HepG2 (cell line): ENCODE data around the gene PSKH1. TPM values are rescaled to one million over a fixed set of nuclear protein-coding genes. Genes with fewer than 3 reads are reported as not detected.
A peak's percentile ranks its signal among the peaks of the same experiment; 100 is the strongest.

Source experiments
- ATAC-seq: fragments of 200-7000 bp; cut with Tn5 transposase; 3 replicates; pipeline ENCODE4 v1.9.1; 2020; ENCODE audit warnings: mild to moderate bottlenecking, moderate library complexity
- BruUV-seq: library from RNA; stranded (reverse); fragments of 400-500 nt; replicated peaks from 2 replicates; lab custom pipeline; 2021; lab: Mats Ljungman, UMichigan
- CTCF ChIA-PET: fragments of 300-600 bp; formaldehyde crosslinking; extraction: SDS; loops from one replicate; lab custom pipeline; 2021; ENCODE audit warnings: low total read pairs, inconsistent platforms, low intra/inter-chr PET ratio; lab: Yijun Ruan, JAX
- POLR2A ChIA-PET: fragments of 350-600 bp; sonication (Branson Sonifier 250); formaldehyde crosslinking; loops from one replicate; lab custom pipeline; 2020; ENCODE audit warnings: antibody characterized with exemption, inconsistent platforms; lab: Yijun Ruan, JAX
- DNase-seq: peaks from one replicate; pipeline ENCODE4 v3.0.0-alpha.2; 2015; ENCODE audit warnings: low spot score
- FAIRE-seq: peaks from 3 replicates; lab custom pipeline; 2011; peaks lifted over from hg19 to GRCh38; lab: Jason Lieb, UNC
- H2AFZ ChIP-seq: one replicate; pipeline ENCODE4 v1.6.1; 2011; ENCODE audit warnings: low read length, inconsistent platforms
- H3K27ac ChIP-seq: fragments of 300-600 bp; 3 replicates; pipeline ENCODE4 v1.8.0; 2011; ENCODE audit warnings: mixed run types, mild to moderate bottlenecking, mixed read lengths, low read length, inconsistent platforms; ENCODE audit not compliant: insufficient read depth; ENCODE audit errors: extremely low read length
- H3K27me3 ChIP-seq, 2 experiments: fragments of 200-600 bp in 1 of 2; 2 replicates in 1 of 2; 3 replicates in 1 of 2; pipeline versions ENCODE4 v1.6.0 to v1.8.0; 2011; ENCODE audit warnings: low read length in 2 of 2, mild to moderate bottlenecking in 2 of 2, moderate library complexity in 2 of 2, inconsistent platforms in 1 of 2; ENCODE audit not compliant: insufficient read depth in 2 of 2, control insufficient read depth in 1 of 2
- H3K36me3 ChIP-seq, 2 experiments: fragments of 200-600 bp in 1 of 2; replicated peaks in 1 of 2; 2 replicates in 1 of 2; 3 replicates in 1 of 2; pipeline versions ENCODE4 v1.5.1 to v1.8.0; 2011; ENCODE audit warnings: low read length in 2 of 2, inconsistent platforms in 1 of 2; ENCODE audit not compliant: insufficient read depth in 2 of 2, control insufficient read depth in 1 of 2
- H3K4me1 ChIP-seq: 2 replicates; pipeline ENCODE4 v1.5.1; 2012; ENCODE audit warnings: low read length, inconsistent platforms; ENCODE audit not compliant: insufficient read depth
- H3K4me2 ChIP-seq: 2 replicates; pipeline ENCODE4 v1.6.0; 2011; ENCODE audit warnings: low read depth, low read length, inconsistent platforms
- H3K4me3 ChIP-seq, 3 experiments: fragments of 200-600 bp in 1 of 3; sonication (generic), shearing (Covaris generic) in 1 of 3; replicated peaks in 1 of 3; 2 replicates each; pipeline ENCODE4 v1.5.1; 2011 to 2016; ENCODE audit warnings: low read length in 3 of 3, inconsistent platforms in 2 of 3, low read depth in 2 of 3, mild to moderate bottlenecking in 2 of 3, control low read depth in 1 of 3, mixed read lengths in 1 of 3; ENCODE audit not compliant: insufficient read depth in 1 of 3
- H3K79me2 ChIP-seq: one replicate; pipeline ENCODE4 v1.6.1; 2011; ENCODE audit warnings: low read length, inconsistent platforms; ENCODE audit not compliant: insufficient read depth
- H3K9ac ChIP-seq: 2 replicates; pipeline ENCODE4 v1.6.0; 2011; ENCODE audit warnings: mild to moderate bottlenecking, low read depth, low read length, inconsistent platforms; ENCODE audit not compliant: insufficient read depth
- H3K9me3 ChIP-seq: 2 replicates; pipeline ENCODE4 v1.5.1; 2012; ENCODE audit warnings: mild to moderate bottlenecking, low read length
- H4K20me1 ChIP-seq: 2 replicates; pipeline ENCODE4 v1.6.0; 2011; ENCODE audit warnings: inconsistent platforms, mild to moderate bottlenecking, low read length, moderate library complexity; ENCODE audit not compliant: insufficient read depth
- CEBPG ChIP-seq: IDR thresholded peaks from 2 replicates; pipeline ENCODE4 v1.6.1; 2016
- ERF ChIP-seq: IDR thresholded peaks from 2 replicates; pipeline ENCODE4 v1.6.1; 2018; ENCODE audit warnings: missing biosample characterization, missing genetic modification reagents
- HIVEP1 ChIP-seq: sonication (generic); formaldehyde crosslinking; IDR thresholded peaks from 2 replicates; pipeline ENCODE4 v1.4.0; 2020; ENCODE audit warnings: mild to moderate bottlenecking, missing genetic modification reagents
- HMG20A ChIP-seq: IDR thresholded peaks from 2 replicates; pipeline ENCODE4 v1.6.1; 2016; ENCODE audit warnings: borderline replicate concordance
- SIX4 ChIP-seq: sonication (generic); formaldehyde crosslinking; IDR thresholded peaks from 2 replicates; pipeline ENCODE4 v1.4.0; 2020; ENCODE audit warnings: missing genetic modification reagents
- SP5 ChIP-seq: IDR thresholded peaks from 2 replicates; pipeline ENCODE4 v1.6.1; 2016; ENCODE audit warnings: low read depth, borderline replicate concordance
- SUZ12 ChIP-seq: fragments of 150-350 bp; IDR thresholded peaks from 2 replicates; pipeline ENCODE4 v1.6.1; 2014; ENCODE audit warnings: low read depth, low read length
- XBP1 ChIP-seq: sonication (generic); formaldehyde crosslinking; IDR thresholded peaks from 2 replicates; pipeline ENCODE4 v1.5.0; 2020; ENCODE audit warnings: missing genetic modification reagents
- ZBTB3 ChIP-seq: sonication (generic); formaldehyde crosslinking; IDR thresholded peaks from 2 replicates; pipeline ENCODE4 v1.4.0; 2020; ENCODE audit warnings: low read depth, mild to moderate bottlenecking, moderate library complexity, missing genetic modification reagents, borderline replicate concordance
- ZC3H13 ChIP-seq: sonication (generic); formaldehyde crosslinking; IDR thresholded peaks from 2 replicates; pipeline ENCODE4 v1.8.1; 2023; ENCODE audit warnings: mild to moderate bottlenecking, missing genetic modification reagents, moderate library complexity
- ZMAT3 ChIP-seq: sonication (generic); formaldehyde crosslinking; conservative IDR thresholded peaks from 2 replicates; pipeline ENCODE4 v1.7.0; 2021; ENCODE audit warnings: missing genetic modification reagents
- ZNF121 ChIP-seq: sonication (generic); formaldehyde crosslinking; IDR thresholded peaks from 2 replicates; pipeline ENCODE4 v1.5.0; 2020; ENCODE audit warnings: mild to moderate bottlenecking, missing genetic modification reagents
- ZNF567 ChIP-seq: sonication (generic); formaldehyde crosslinking; IDR thresholded peaks from 2 replicates; pipeline ENCODE4 v1.8.1; 2023; ENCODE audit warnings: mild to moderate bottlenecking, missing genetic modification reagents, borderline replicate concordance
- ZNF816 ChIP-seq: sonication (generic); formaldehyde crosslinking; IDR thresholded peaks from 2 replicates; pipeline ENCODE4 v1.8.0; 2022; ENCODE audit warnings: missing genetic modification reagents, mild to moderate bottlenecking, borderline replicate concordance
- WGBS: methylation state at CpG from one replicate; pipeline ENCODE4 v1.1.6; 2017; ENCODE audit warnings: low lambda C conversion rate; 5-methylcytosine and 5-hydroxymethylcytosine counted together
- in situ Hi-C: cut with HindIII; loops from 2 replicates; pipeline ENCODE4 v1.10.0; 2017; ENCODE audit warnings: low pct_unique_long_range_greater_than_20kb; ENCODE audit not compliant: extremely low pct_ligation_motif_present
- intact Hi-C: fragments of 100-400 bp; cut with micrococcal nuclease; formaldehyde crosslinking; loops from one replicate; pipeline ENCODE4 v1.10.0; 2022; ENCODE audit not compliant: unreplicated experiment
- polyA plus RNA-seq, 8 experiments: library from polyadenylated mRNA; depleted of rRNA in 3 of 8; stranded (reverse) in 7 of 8; unstranded in 1 of 8; fragments of >200 nt; fragmentation: Illumina TruSeq in 4 of 8; extraction: Trizol in 4 of 8; gene quantifications; 2 replicates each; pipeline versions ENCODE4 v1.2.1 to v1.2.3, GENCODE V29; 2011 to 2016; ENCODE audit warnings: low read depth in 4 of 8, missing spikeins in 1 of 8, mixed read lengths in 1 of 8; ENCODE audit not compliant: insufficient read depth in 1 of 8
- total RNA-seq, 5 experiments: library from RNA; depleted of rRNA; stranded (reverse); fragments of >200 nt; fragmentation: Illumina TruSeq; extraction: Trizol; gene quantifications; 2 replicates each; pipeline ENCODE4 v1.2.3, GENCODE V29; 2016; ENCODE audit warnings: low read depth in 1 of 5
- TF ChIP-seq, protein P1 (sequence below): fragments of 450-650 bp; IDR thresholded peaks from 2 replicates; pipeline ENCODE4 v1.6.1; 2016
- TF ChIP-seq, protein P2 (sequence below): sonication (generic); formaldehyde crosslinking; IDR thresholded peaks from 2 replicates; pipeline ENCODE4 v1.5.1; 2020; ENCODE audit warnings: missing genetic modification reagents, mild to moderate bottlenecking, borderline replicate concordance
- TF ChIP-seq, protein P3 (sequence below): sonication (generic); formaldehyde crosslinking; IDR thresholded peaks from 2 replicates; pipeline ENCODE4 v1.4.0; 2020; ENCODE audit warnings: low read depth, missing genetic modification reagents

The PSKH1 gene
- total and polyA plus RNA-seq, 2 of the 13 experiments (the other 11 are each of a cell fraction or from before 2014, with no cell fraction given), result 8.4 to 19.1 TPM

DNA sequence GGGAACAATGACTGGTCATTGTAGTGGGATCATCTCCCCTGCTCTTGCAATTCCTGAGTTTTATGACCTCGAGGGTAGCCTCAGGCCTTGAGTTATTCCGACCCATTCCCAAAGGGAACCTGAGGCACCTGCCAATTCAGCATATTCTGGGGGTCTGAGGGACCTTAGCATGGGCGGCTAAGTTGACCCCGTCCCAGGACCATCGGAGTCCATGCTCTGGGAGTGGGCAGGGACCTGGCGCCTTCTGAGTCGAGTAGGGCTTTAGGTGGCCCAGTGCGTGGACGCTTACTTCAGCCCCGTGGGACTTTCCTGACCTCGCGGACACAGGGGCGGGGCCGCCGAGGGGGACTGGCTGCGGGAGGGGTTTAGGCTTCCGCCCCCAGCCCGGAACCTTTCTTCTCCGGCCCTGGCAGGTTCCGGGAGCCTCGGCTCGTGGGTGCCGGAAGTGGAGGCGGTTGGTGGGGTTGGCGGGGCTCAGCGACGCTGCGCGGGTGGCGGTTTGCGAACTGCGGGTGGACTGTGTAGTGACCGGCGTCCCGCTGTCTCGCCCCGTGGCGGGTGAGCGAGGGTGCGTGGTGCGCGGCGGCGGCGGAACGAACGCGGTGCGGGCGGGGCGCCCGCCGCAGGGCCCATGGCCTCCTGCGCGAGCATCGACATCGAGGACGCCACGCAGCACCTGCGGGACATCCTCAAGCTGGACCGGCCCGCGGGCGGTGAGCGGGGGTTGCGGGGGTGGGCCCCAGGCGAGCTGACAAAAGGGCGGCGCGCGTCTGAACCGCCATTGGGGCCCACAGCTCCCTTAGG is 20.2 kb upstream of the PSKH1 start, which contains the start of gene EDC4:
EDC4 (plus strand) TSS at position 422 of the 804 bp plus-strand sequence; CDS start at position 632, 210 bp downstream.
- peaks cover 30% of the 10 kb centered on the region for H3K4me1 ChIP-seq
- ChIA-PET POLR2A (interaction anchor here (0.7 to 1.3 kb wide), 8 partner anchors 9 to 66 kb away, joined by 3 to 6 read pairs (median 4); partner anchors contain the start of gene TSNAXIP1), CTCF (interaction anchor here (2.9 kb wide), 1 partner anchor 56 kb away, joined by 18 read pairs; no protein-coding TSS in a partner anchor)
- BruUV-seq, result no TSS peak
- in situ Hi-C loops (no loop called here), intact Hi-C loops (loop anchor here (5.0 kb wide), 1 partner anchor 1336 kb away; no protein-coding TSS in a partner anchor)
- peak; percentile 56 for FAIRE-seq
- H4K20me1 ChIP-seq, result peaks cover 15% of the 10 kb centered on the region
- H3K36me3 ChIP-seq, result peaks cover 41 to 62% of the 10 kb centered on the region in 2 experiments
- peak within 1 kb of the TSS; percentile 85 to 98 (median 87) for H3K4me3 ChIP-seq
- 14% methylated on average over 28 of the region's 72 CpGs for WGBS
- H2AFZ ChIP-seq, result no peak within 1 kb of the TSS
- ATAC-seq, result peak; percentile 87
- H3K9me3 ChIP-seq, result no peaks in the 10 kb centered on the region
- peak within 1 kb of the TSS; percentile 66 for H3K27ac ChIP-seq
- H3K9ac ChIP-seq, result peak within 1 kb of the TSS; percentile 85
- H3K4me2 ChIP-seq, result peak within 1 kb of the TSS; percentile 91
- peaks cover 31% of the 10 kb centered on the region for H3K79me2 ChIP-seq
- no peaks in the 10 kb centered on the region; a peak in 1 of 5 replicates for H3K27me3 ChIP-seq
- DNase-seq, result peak; percentile 65
- TF ChIP-seq ZNF816 (CRISPR knock-in tag) (0 out of 2 replicates have a peak, but pooled peaks have one; percentile 35), XBP1 (CRISPR knock-in tag) (no peak; the same call in 1 of the 2 replicates), CEBPG (CRISPR knock-in tag) (peak; percentile 48; the same call in 1 of the 2 replicates), SP5 (CRISPR knock-in tag) (peak; percentile 83), ZMAT3 (CRISPR knock-in tag) (peak; percentile 96), ZC3H13 (CRISPR knock-in tag) (peak; percentile 96), ZNF121 (CRISPR knock-in tag) (peak; percentile 66), ERF (CRISPR knock-in tag) (peak; percentile 94), SIX4 (peak; percentile 87), HIVEP1 (no peak), ZBTB3 (CRISPR knock-in tag) (0 out of 2 replicates have a peak, but pooled peaks have one; percentile 31), SUZ12 (0 out of 2 replicates have a peak, but pooled peaks have one; percentile 17), ZNF567 (CRISPR knock-in tag) (0 out of 2 replicates have a peak, but pooled peaks have one; percentile 47), HMG20A (CRISPR knock-in tag) (peak; percentile 39; the same call in 1 of the 2 replicates)
- TF ChIP-seq, protein P1, sequence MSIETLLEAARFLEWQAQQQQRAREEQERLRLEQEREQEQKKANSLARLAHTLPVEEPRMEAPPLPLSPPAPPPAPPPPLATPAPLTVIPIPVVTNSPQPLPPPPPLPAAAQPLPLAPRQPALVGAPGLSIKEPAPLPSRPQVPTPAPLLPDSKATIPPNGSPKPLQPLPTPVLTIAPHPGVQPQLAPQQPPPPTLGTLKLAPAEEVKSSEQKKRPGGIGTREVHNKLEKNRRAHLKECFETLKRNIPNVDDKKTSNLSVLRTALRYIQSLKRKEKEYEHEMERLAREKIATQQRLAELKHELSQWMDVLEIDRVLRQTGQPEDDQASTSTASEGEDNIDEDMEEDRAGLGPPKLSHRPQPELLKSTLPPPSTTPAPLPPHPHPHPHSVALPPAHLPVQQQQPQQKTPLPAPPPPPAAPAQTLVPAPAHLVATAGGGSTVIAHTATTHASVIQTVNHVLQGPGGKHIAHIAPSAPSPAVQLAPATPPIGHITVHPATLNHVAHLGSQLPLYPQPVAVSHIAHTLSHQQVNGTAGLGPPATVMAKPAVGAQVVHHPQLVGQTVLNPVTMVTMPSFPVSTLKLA, result no peak
- TF ChIP-seq, protein P2, sequence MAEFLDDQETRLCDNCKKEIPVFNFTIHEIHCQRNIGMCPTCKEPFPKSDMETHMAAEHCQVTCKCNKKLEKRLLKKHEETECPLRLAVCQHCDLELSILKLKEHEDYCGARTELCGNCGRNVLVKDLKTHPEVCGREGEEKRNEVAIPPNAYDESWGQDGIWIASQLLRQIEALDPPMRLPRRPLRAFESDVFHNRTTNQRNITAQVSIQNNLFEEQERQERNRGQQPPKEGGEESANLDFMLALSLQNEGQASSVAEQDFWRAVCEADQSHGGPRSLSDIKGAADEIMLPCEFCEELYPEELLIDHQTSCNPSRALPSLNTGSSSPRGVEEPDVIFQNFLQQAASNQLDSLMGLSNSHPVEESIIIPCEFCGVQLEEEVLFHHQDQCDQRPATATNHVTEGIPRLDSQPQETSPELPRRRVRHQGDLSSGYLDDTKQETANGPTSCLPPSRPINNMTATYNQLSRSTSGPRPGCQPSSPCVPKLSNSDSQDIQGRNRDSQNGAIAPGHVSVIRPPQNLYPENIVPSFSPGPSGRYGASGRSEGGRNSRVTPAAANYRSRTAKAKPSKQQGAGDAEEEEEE, result no peak
- TF ChIP-seq, protein P3, sequence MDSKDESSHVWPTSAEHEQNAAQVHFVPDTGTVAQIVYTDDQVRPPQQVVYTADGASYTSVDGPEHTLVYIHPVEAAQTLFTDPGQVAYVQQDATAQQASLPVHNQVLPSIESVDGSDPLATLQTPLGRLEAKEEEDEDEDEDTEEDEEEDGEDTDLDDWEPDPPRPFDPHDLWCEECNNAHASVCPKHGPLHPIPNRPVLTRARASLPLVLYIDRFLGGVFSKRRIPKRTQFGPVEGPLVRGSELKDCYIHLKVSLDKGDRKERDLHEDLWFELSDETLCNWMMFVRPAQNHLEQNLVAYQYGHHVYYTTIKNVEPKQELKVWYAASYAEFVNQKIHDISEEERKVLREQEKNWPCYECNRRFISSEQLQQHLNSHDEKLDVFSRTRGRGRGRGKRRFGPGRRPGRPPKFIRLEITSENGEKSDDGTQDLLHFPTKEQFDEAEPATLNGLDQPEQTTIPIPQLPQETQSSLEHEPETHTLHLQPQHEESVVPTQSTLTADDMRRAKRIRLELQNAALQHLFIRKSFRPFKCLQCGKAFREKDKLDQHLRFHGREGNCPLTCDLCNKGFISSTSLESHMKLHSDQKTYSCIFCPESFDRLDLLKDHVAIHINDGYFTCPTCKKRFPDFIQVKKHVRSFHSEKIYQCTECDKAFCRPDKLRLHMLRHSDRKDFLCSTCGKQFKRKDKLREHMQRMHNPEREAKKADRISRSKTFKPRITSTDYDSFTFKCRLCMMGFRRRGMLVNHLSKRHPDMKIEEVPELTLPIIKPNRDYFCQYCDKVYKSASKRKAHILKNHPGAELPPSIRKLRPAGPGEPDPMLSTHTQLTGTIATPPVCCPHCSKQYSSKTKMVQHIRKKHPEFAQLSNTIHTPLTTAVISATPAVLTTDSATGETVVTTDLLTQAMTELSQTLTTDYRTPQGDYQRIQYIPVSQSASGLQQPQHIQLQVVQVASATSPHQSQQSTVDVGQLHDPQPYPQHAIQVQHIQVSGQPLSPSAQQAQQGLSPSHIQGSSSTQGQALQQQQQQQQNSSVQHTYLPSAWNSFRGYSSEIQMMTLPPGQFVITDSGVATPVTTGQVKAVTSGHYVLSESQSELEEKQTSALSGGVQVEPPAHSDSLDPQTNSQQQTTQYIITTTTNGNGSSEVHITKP (CRISPR knock-in tag), result peak; percentile 79
